Tibial nerve (tissue), 3 donors: ENCODE measurements around the gene OR6V1.

ENCODE experiments used
- POLR2A ChIP-seq, 2 donors: fragments of 450-650 bp; IDR thresholded peaks; one replicate each; pipeline ENCODE4 v1.6.1; 2017; ENCODE audit warnings: antibody characterized with exemption in 2 of 2, mild to moderate bottlenecking in 2 of 2, moderate library complexity in 2 of 2
- TF ChIP-seq, protein P1 (sequence below), 5 experiments: fragments of 200-600 bp in 3 of 5; fragments of 450-650 bp in 2 of 5; sonication (generic) in 3 of 5; IDR thresholded peaks; one replicate each; pipeline ENCODE4 v1.5.1; 2016 to 2019; ENCODE audit warnings: antibody characterized with exemption in 5 of 5, mild to moderate bottlenecking in 3 of 5, moderate library complexity in 2 of 5

GRCh38 chr7:143013893-143014292, 38.2 kb upstream of the OR6V1 start:
- TF ChIP-seq, protein P1, sequence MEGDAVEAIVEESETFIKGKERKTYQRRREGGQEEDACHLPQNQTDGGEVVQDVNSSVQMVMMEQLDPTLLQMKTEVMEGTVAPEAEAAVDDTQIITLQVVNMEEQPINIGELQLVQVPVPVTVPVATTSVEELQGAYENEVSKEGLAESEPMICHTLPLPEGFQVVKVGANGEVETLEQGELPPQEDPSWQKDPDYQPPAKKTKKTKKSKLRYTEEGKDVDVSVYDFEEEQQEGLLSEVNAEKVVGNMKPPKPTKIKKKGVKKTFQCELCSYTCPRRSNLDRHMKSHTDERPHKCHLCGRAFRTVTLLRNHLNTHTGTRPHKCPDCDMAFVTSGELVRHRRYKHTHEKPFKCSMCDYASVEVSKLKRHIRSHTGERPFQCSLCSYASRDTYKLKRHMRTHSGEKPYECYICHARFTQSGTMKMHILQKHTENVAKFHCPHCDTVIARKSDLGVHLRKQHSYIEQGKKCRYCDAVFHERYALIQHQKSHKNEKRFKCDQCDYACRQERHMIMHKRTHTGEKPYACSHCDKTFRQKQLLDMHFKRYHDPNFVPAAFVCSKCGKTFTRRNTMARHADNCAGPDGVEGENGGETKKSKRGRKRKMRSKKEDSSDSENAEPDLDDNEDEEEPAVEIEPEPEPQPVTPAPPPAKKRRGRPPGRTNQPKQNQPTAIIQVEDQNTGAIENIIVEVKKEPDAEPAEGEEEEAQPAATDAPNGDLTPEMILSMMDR (IDR thresholded peaks at IDR 0.05), result no peak
- TF ChIP-seq POLR2A (IDR thresholded peaks at IDR 0.05), result no peak
